AG10803 (cell line): ENCODE results near the gene SLC43A3.

Experiments
- DNase-seq: peaks from one replicate; pipeline ENCODE4 v3.0.0; 2010; ENCODE audit warnings: low read depth
- H3K4me3 ChIP-seq: 2 replicates; pipeline ENCODE4 v1.5.1; 2011; ENCODE audit warnings: mild to moderate bottlenecking, low read length, control low read depth
- CTCF ChIP-seq: conservative IDR thresholded peaks from 2 replicates; pipeline ENCODE4 v1.5.1; 2011; ENCODE audit warnings: mild to moderate bottlenecking, low read length, control low read depth, inconsistent platforms

The SLC43A3 gene

DNA sequence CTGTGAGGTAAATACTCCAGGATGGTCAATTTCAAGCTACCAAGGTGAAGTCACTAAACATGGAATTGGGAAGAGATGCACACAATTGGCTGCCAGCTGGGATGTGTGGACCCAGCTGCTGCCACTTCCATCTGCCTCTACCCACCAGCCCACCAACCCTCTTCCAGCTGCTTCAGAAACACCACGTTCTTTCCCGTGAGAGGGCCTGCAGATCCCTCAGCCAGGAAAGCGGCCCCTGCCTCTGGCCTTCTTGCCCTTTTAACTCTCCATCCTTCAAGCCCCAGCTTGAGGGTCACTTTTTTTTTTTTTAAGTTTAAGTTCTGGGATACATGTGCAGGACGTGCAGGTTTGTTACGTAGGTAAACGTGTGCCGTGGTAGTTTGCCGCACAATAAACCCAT lies 65.9 kb downstream of the SLC43A3 start:
- DNase-seq = no peak

DNA sequence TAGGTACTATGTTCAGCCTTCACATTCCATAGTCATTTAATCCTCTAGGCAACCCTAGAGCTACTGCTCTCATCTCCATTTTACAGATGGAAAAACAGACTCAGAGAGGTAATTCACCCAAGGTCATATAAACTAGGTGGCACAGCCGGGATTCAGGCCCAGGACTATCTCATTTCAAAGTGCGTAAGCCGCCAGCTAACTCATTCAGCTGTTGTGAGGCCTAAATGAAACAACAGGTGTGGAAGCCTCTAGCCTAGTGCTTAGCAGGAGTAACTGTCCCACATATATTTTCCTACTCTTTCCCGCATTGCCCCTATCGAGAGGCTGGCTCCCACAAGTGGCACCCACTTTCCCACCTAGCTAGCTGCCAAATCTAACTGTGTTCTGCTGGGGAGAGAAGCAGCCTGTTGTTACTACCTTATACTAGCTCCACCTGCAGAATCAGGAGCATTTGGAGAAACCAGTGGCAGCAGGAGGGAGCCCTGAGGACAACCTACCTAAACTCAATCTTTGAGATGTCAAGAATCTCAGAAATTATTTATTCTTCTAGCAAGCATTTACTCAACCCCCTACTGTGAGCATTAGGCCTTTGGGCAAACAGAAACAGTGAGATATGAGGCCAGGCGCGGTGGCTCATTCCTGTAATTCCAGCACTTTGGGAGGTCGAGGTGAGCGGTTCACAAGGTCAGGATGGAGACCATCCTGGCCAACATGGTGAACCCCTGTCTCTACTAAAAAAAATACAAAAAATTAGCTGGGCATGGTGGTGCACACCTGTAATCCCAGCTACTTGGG lies 66.8 kb downstream of the SLC43A3 start:
- TF ChIP-seq CTCF = no peak
- no peak overlapping the region for H3K4me3 ChIP-seq
- no peak for DNase-seq

More for the DNA sequence above, 65.9 kb downstream of the SLC43A3 start:
- H3K4me3 ChIP-seq = no peak overlapping the region
- TF ChIP-seq CTCF = no peak

GRCh38 chr11:57359396-57359795 lies 67.5 kb downstream of the SLC43A3 start:
- TF ChIP-seq CTCF = no peak
- H3K4me3 ChIP-seq = no peak overlapping the region
- DNase-seq = no peak

GRCh38 chr11:57358991-57359390 lies 67.9 kb downstream of the SLC43A3 start:
- no peak overlapping the region for H3K4me3 ChIP-seq
- DNase-seq = no peak
- TF ChIP-seq CTCF = no peak

DNA sequence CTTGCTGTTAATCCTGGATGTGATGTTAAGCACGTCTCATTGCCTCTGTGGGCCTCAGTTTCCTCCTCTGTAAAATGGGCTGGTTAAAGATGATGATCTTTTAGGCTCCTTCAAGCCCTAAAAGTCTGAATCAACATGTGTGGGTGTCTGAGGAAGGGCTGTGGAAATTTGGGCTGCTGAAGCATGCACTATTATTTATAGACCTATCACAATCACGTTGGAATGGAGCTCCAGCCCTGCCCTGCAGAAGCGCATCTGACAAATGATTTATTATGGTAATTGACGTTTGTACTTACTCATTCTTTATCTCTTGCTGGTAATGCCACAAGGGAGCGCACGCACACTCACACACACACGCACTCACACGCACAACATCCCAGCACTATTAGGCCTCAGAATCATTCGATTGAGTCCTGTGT lies 68.4 kb downstream of the SLC43A3 start:
- no peak for DNase-seq
- no peak overlapping the region for H3K4me3 ChIP-seq
- TF ChIP-seq CTCF = no peak

DNA sequence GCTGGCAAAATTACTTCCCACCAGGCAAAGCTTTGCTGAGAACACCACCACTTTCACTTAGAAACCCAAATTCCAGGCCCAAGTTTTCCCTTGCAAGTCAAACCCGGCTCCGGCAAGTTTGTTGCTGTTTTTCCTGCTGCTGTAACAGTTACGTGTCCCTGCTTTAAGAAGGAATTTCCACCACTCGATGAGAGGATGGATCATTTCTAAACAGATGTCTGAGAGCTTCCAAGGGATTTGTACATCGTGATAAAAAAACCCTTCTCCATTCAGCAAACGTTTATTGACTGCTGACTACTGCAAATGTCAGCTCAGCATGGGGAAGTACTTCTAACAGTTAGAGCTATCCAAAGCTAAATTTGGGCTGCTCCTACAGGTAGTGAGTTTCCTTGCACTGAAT lies 69.1 kb downstream of the SLC43A3 start:
- H3K4me3 ChIP-seq = no peak overlapping the region
- TF ChIP-seq CTCF = no peak
- peak; percentile 61 for DNase-seq

DNA sequence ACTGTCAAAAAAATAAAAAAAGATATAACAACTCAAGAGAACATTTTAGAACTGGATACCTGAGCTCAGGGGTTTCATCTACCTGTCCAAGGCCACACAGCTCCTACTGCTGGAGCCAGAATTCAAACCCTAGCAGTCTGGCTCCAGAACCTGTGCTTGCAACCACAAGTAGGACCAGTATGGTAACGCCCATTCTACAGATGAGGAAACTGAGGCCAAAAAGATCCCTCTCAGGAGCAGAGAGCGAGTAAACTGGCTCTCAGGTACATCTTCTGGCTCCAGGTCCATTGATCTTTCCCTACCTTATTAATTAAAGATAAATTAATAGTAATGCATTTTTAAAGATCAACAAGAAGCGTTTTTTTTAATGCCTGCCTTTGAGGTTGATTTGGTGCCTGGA lies 69.6 kb downstream of the SLC43A3 start:
- DNase-seq = no peak
- no peak for TF ChIP-seq CTCF
- no peak overlapping the region for H3K4me3 ChIP-seq
